ENCODE data around the gene ACTN1.

DNA sequence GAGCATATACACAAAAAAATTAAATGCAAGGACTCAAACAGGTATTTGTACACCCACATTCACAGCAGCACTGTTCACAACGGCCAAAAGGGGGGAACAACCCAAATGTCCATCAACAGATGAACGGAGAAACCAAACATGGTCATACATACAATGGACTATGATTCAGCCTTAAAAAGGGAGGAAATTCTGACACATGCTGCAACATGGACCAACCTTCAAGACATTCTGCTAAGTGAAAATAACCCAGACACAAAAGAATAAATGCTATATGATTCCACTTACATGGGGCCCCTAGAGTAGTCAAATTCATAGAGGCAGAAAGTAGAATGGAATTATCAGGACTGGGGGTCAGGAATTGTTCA lies 29.5 kb downstream of the ACTN1 start:
- no peak for TF ChIP-seq POLR2AphosphoS5 (IDR thresholded peaks at IDR 0.05; ENCODE audit: low read depth, low read length)
- no peak for TF ChIP-seq POLR2A (IDR thresholded peaks at IDR 0.05; ENCODE audit: low read depth, low read length)
- TF ChIP-seq TAF1 (IDR thresholded peaks at IDR 0.05; ENCODE audit: low read depth, low read length): no peak
- no peak for TF ChIP-seq POU2F2 (IDR thresholded peaks at IDR 0.05; ENCODE audit: low read depth, low read length)
